Keratinocyte (primary cell): ENCODE data around the gene IGFL1. TPM values are rescaled to one million over a fixed set of nuclear protein-coding genes. Genes with fewer than 3 reads are reported as not detected.
"Not testable (repeated sequence)": the region's sequence is repeated elsewhere in the genome, so short reads cannot be mapped to it uniquely, and the experiment has no call there.

Experiments
- DNase-seq: peaks from one replicate; pipeline ENCODE4 v3.0.0-alpha.2; 2011; ENCODE audit warnings: low read depth, missing footprints, low spot score
- FAIRE-seq: peaks from 2 replicates; lab custom pipeline; 2011; peaks lifted over from hg19 to GRCh38; lab: Jason Lieb, UNC
- H2AFZ ChIP-seq: 2 replicates; pipeline ENCODE4 v1.6.0; 2012; ENCODE audit warnings: low read length, control low read depth, inconsistent platforms; ENCODE audit not compliant: control insufficient read depth
- H3K27ac ChIP-seq: 2 replicates; pipeline ENCODE4 v1.5.1; 2011; ENCODE audit warnings: low read length; ENCODE audit not compliant: control insufficient read depth, insufficient read depth
- H3K27me3 ChIP-seq: 3 replicates; pipeline ENCODE4 v1.6.0; 2011; ENCODE audit warnings: low read length; ENCODE audit not compliant: control insufficient read depth, insufficient read depth; ENCODE audit errors: extremely low read depth
- H3K36me3 ChIP-seq, 2 experiments: 2 replicates in 1 of 2; 3 replicates in 1 of 2; pipeline ENCODE4 v1.5.1; 2011; ENCODE audit warnings: low read length in 2 of 2, mild to moderate bottlenecking in 1 of 2; ENCODE audit not compliant: control insufficient read depth in 2 of 2, insufficient read depth in 2 of 2; ENCODE audit errors: extremely low read depth in 1 of 2
- H3K4me1 ChIP-seq: 3 replicates; pipeline ENCODE4 v1.5.1; 2011; ENCODE audit warnings: low read length; ENCODE audit not compliant: control insufficient read depth, insufficient read depth; ENCODE audit errors: extremely low read depth
- H3K4me2 ChIP-seq: 3 replicates; pipeline ENCODE4 v1.6.0; 2011; ENCODE audit warnings: low read depth, low read length; ENCODE audit not compliant: control insufficient read depth, insufficient read depth; ENCODE audit errors: extremely low read depth
- H3K4me3 ChIP-seq, 3 experiments: fragments of 200-600 bp in 1 of 3; sonication (generic) in 1 of 3; 2 replicates in 2 of 3; 3 replicates in 1 of 3; pipeline ENCODE4 v1.5.1; 2011 to 2016; ENCODE audit warnings: low read length in 3 of 3, mild to moderate bottlenecking in 3 of 3, control low read depth in 2 of 3, inconsistent platforms in 1 of 3, low read depth in 1 of 3, mixed read lengths in 1 of 3, mixed run types in 1 of 3, moderate library complexity in 1 of 3; ENCODE audit not compliant: control insufficient read depth in 2 of 3, insufficient read depth in 2 of 3; ENCODE audit errors: extremely low read depth in 1 of 3
- H3K79me2 ChIP-seq: 2 replicates; pipeline ENCODE4 v1.6.0; 2012; ENCODE audit warnings: low read length; ENCODE audit not compliant: control insufficient read depth, insufficient read depth
- H3K9ac ChIP-seq: 3 replicates; pipeline ENCODE4 v1.6.0; 2011; ENCODE audit warnings: low read length; ENCODE audit not compliant: control insufficient read depth, insufficient read depth; ENCODE audit errors: extremely low read depth
- H3K9me1 ChIP-seq: 3 replicates; pipeline ENCODE4 v1.6.0; 2011; ENCODE audit warnings: low read length; ENCODE audit not compliant: control insufficient read depth, insufficient read depth; ENCODE audit errors: extremely low read depth
- H3K9me3 ChIP-seq: 2 replicates; pipeline ENCODE4 v1.5.1; 2012; ENCODE audit warnings: low read depth, low read length; ENCODE audit not compliant: control insufficient read depth
- H4K20me1 ChIP-seq: 3 replicates; pipeline ENCODE4 v1.6.0; 2011; ENCODE audit warnings: low read length; ENCODE audit not compliant: control insufficient read depth, insufficient read depth; ENCODE audit errors: extremely low read depth
- EZH2 ChIP-seq: IDR thresholded peaks from one replicate; pipeline ENCODE4 v1.6.1; 2012; ENCODE audit warnings: inconsistent platforms, mild to moderate bottlenecking, low read length, moderate library complexity
- dilution Hi-C: fragments of 300-500 bp; cut with MboI; formaldehyde crosslinking; loops from one replicate; pipeline ENCODE4 v1.7.0; 2020; ENCODE audit warnings: low sequenced_read_pairs; ENCODE audit not compliant: extremely low pct_ligation_motif_present
- polyA plus RNA-seq, 5 experiments: library from polyadenylated mRNA; depleted of rRNA in 3 of 5; stranded (reverse) in 3 of 5; stranded (forward) in 1 of 5; unstranded in 1 of 5; fragments of >200 nt; gene quantifications; 1 replicate in 1 of 5; 2 replicates in 3 of 5; 3 replicates in 1 of 5; pipeline versions ENCODE4 v1.2.1 to v1.2.3, GENCODE V29; 2011 to 2012; ENCODE audit warnings: missing spikeins in 2 of 5, low read depth in 1 of 5, low replicate concordance in 1 of 5
- TF ChIP-seq, protein P1 (sequence below), 3 experiments: IDR thresholded peaks in 1 of 3; conservative IDR thresholded peaks in 1 of 3; optimal IDR thresholded peaks in 1 of 3; 2 replicates in 2 of 3; 3 replicates in 1 of 3; pipeline versions ENCODE3 to v1.5.1; 2011; ENCODE audit warnings: low read length in 3 of 3, mild to moderate bottlenecking in 3 of 3, moderate library complexity in 2 of 3, control low read depth in 1 of 3, inconsistent platforms in 1 of 3; ENCODE audit not compliant: insufficient read depth in 2 of 3; ENCODE audit errors: extremely low read depth in 1 of 3

The IGFL1 gene
- polyA plus RNA-seq, 1 donor (not counting 4 experiments of a cell fraction or from before 2014, with no cell fraction given), result 21.3 TPM

DNA sequence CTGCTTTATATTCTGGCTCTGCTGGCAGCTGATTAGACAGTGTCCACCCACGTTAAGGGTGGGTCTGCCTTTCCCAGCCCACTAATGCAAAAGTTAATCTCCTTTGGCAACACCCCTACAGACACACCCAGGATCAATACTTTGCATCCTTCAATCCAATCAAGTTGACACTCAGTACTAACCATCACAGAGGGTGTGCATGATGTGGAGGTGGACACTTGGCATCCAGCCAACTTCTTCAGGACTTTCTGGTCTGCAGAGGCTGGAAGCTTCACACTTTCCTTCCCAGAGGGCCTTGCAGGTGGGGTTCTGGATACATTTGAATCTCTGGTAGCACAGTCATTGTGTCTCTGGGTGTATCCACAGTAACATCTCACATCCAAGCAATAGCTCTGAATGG is 18.9 kb upstream of the IGFL1 start:
- peaks cover 4% of the 10 kb centered on the region for H3K9me1 ChIP-seq
- FAIRE-seq, result no peak
- no peak for TF ChIP-seq EZH2
- TF ChIP-seq, protein P1, sequence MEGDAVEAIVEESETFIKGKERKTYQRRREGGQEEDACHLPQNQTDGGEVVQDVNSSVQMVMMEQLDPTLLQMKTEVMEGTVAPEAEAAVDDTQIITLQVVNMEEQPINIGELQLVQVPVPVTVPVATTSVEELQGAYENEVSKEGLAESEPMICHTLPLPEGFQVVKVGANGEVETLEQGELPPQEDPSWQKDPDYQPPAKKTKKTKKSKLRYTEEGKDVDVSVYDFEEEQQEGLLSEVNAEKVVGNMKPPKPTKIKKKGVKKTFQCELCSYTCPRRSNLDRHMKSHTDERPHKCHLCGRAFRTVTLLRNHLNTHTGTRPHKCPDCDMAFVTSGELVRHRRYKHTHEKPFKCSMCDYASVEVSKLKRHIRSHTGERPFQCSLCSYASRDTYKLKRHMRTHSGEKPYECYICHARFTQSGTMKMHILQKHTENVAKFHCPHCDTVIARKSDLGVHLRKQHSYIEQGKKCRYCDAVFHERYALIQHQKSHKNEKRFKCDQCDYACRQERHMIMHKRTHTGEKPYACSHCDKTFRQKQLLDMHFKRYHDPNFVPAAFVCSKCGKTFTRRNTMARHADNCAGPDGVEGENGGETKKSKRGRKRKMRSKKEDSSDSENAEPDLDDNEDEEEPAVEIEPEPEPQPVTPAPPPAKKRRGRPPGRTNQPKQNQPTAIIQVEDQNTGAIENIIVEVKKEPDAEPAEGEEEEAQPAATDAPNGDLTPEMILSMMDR (optimal IDR thresholded peaks at IDR 0.05 in 1 of 3, IDR thresholded peaks at IDR 0.05 in 1 of 3, conservative IDR thresholded peaks at IDR 0.05 in 1 of 3; ENCODE audit: extremely low read depth in 1 of 3, insufficient read depth in 2 of 3, low read length in 3 of 3), result no peak
- H2AFZ ChIP-seq, result no peak overlapping the region
- peaks cover 57% of the 10 kb centered on the region for H3K4me1 ChIP-seq
- no peaks in the 10 kb centered on the region for H3K79me2 ChIP-seq
- dilution Hi-C loops, result no loop called here
- no peak overlapping the region for H3K4me3 ChIP-seq
- no peaks in the 10 kb centered on the region for H4K20me1 ChIP-seq
- H3K36me3 ChIP-seq, result no peaks in the 10 kb centered on the region
- no peaks in the 10 kb centered on the region for H3K27me3 ChIP-seq
- peak overlapping the region; percentile 51 for H3K27ac ChIP-seq
- peak overlapping the region; percentile 74 for H3K4me2 ChIP-seq
- no peaks in the 10 kb centered on the region for H3K9me3 ChIP-seq
- DNase-seq, result no peak
- no peak overlapping the region for H3K9ac ChIP-seq

GRCh38 chr19:46211201-46211881 is 18.2 kb upstream of the IGFL1 start:
- Histone ChIP-seq H3K27ac (peak overlapping the region; percentile 51), H3K4me2 (peak overlapping the region; percentile 74), H3K9me1 (peaks cover 4% of the 10 kb centered on the region), H2AFZ (no peak overlapping the region), H3K9ac (peak overlapping the region; percentile 49), H4K20me1 (no peaks in the 10 kb centered on the region), H3K4me1 (peaks cover 50% of the 10 kb centered on the region), H3K9me3 (no peaks in the 10 kb centered on the region), H3K79me2 (no peaks in the 10 kb centered on the region), H3K27me3 (no peaks in the 10 kb centered on the region), H3K4me3 (peak overlapping the region in 2 of 3 experiments; percentile 16 to 25), H3K36me3 (no peaks in the 10 kb centered on the region)
- DNase-seq, result peak; percentile 97
- dilution Hi-C loops, result no loop called here
- peak; percentile 94 for FAIRE-seq
- TF ChIP-seq EZH2, result no peak
- TF ChIP-seq, protein P1 (optimal IDR thresholded peaks at IDR 0.05 in 1 of 3, IDR thresholded peaks at IDR 0.05 in 1 of 3, conservative IDR thresholded peaks at IDR 0.05 in 1 of 3; ENCODE audit: extremely low read depth in 1 of 3, insufficient read depth in 2 of 3, low read length in 3 of 3), result no peak

DNA sequence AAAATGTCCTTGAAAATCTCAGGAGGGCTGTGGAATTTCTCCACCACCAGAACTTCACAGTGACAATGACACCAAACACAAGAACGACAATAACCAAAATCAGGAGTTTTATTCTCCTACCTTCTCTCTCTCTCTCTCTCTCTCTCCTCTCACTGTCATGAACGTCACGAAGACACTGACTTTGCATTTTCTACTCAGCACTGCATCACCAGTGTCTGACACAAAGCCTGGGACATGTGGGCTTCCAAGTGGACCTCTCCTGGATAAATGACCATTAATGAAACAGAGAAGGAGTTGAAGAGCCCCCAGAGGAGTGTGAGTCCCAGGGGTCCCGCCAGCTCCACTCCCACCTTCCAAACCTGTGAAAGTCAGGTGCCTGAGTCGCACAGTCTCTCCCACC is 16.9 kb upstream of the IGFL1 start:
- H3K27ac ChIP-seq, H3K9me1 ChIP-seq, H3K27me3 ChIP-seq, H4K20me1 ChIP-seq, H3K79me2 ChIP-seq, DNase-seq, H3K4me3 ChIP-seq, H3K9ac ChIP-seq, H3K9me3 ChIP-seq, H3K36me3 ChIP-seq, H2AFZ ChIP-seq, FAIRE-seq, dilution Hi-C loops, H3K4me2 ChIP-seq: not testable (repeated sequence)
- peaks cover 43% of the 10 kb centered on the region for H3K4me1 ChIP-seq
